Esophagus squamous epithelium (tissue), 5 donors: Measurements from ENCODE around the gene IL11. TPM values are rescaled to one million over a fixed set of nuclear protein-coding genes. Genes with fewer than 3 reads are reported as not detected.

ENCODE experiments used
- DNase-seq: peaks from one replicate; lab custom pipeline; 2025; lab: John Stamatoyannopoulos, UW
- H3K27ac ChIP-seq, 4 donors: fragments of 200-600 bp; sonication (generic); one replicate each; pipeline ENCODE4 v1.5.1; 2016 to 2019; ENCODE audit warnings: mild to moderate bottlenecking in 1 of 4
- H3K27me3 ChIP-seq, 4 donors: fragments of 200-600 bp; sonication (generic); 1 replicate in 3 of 4; 2 replicates in 1 of 4; pipeline versions ENCODE4 v1.5.1 to v1.6.0; 2017 to 2021; ENCODE audit warnings: antibody characterized with exemption in 1 of 4
- H3K36me3 ChIP-seq, 3 donors: fragments of 200-600 bp; sonication (generic); one replicate each; pipeline ENCODE4 v1.5.1; 2016 to 2019
- H3K4me1 ChIP-seq, 3 donors: fragments of 200-600 bp; sonication (generic); one replicate each; pipeline ENCODE4 v1.5.1; 2017 to 2019
- H3K4me3 ChIP-seq, 4 donors: fragments of 200-600 bp; sonication (generic); 1 replicate in 3 of 4; 2 replicates in 1 of 4; pipeline ENCODE4 v1.5.1; 2016 to 2019; ENCODE audit warnings: mild to moderate bottlenecking in 2 of 4, moderate library complexity in 1 of 4
- H3K9me3 ChIP-seq, 3 donors: fragments of 200-600 bp; sonication (generic); one replicate each; pipeline ENCODE4 v1.5.1; 2016 to 2019
- CTCF ChIP-seq, 6 experiments: fragments of 450-650 bp in 4 of 6; fragments of 200-600 bp in 2 of 6; sonication (generic) in 2 of 6; IDR thresholded peaks; one replicate each; pipeline ENCODE4 v1.5.1; 2016 to 2019; ENCODE audit warnings: antibody characterized with exemption in 6 of 6, mild to moderate bottlenecking in 4 of 6, moderate library complexity in 4 of 6
- POLR2A ChIP-seq, 4 donors: fragments of 450-650 bp; IDR thresholded peaks; one replicate each; pipeline ENCODE4 v1.6.1; 2017; ENCODE audit warnings: antibody characterized with exemption in 4 of 4, mild to moderate bottlenecking in 4 of 4, moderate library complexity in 3 of 4
- WGBS, 2 donors: methylation state at CpG; one replicate each; pipeline ENCODE4 v1.1.5; 2018; 5-methylcytosine and 5-hydroxymethylcytosine counted together
- intact Hi-C: fragments of 100-400 bp; cut with DNase I; formaldehyde crosslinking; loops from one replicate; pipeline ENCODE4 v1.15.0; 2022
- total RNA-seq, 4 donors: library from RNA; depleted of rRNA; stranded (reverse); fragments of >200 nt; gene quantifications; one replicate each; pipeline ENCODE4 v1.1.0, GENCODE V29; 2016
- donor health status: DM: yes; HTN: yes; CAD: no.

The IL11 gene
- total RNA-seq, 4 donors from 2014 or later = not detected

DNA sequence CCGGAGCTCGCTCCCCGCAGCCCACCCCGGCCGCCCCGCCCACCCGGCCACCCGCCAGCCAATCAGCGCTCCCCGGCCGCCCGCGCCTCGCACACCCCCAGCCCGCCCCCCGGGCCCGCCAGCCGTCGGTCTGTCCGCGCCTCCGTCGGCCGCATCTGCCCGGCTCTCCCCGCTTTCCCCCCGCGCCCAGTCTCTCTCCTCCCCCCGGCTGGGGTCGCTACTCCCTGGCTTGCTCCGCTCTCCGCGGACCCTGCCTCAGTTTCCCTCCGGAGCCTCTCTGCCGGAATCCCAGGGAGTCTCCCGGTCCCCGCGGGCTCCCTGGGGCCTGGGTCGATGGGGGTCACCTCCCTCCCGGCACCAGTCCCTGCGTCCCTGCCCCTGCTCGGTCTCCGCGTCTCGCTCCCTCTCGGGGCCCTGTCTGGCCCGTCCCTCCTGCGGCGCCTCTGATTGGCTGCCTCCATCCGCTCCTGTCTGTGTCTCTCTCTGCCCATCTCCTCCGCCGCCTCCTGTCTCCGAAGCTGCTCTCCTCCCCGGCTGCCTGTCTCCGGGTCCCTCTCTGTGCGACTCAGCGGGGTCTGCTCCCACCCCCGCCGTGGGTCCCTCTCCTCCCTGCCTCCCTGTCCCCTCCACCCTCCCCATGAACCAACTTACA, 484 bp downstream of the IL11 start:
- Histone ChIP-seq H3K36me3 (no peaks in the 10 kb centered on the region), H3K27ac (no peak overlapping the region), H3K4me3 (peak overlapping the region in 3 of 4 donors; percentile 12 to 58 (median 39)), H3K4me1 (peaks cover 17 to 38% (median 20%) of the 10 kb centered on the region in 3 donors), H3K27me3 (peaks cover 17 to 98% (median 40%) of the 10 kb centered on the region in 4 donors), H3K9me3 (no peaks in the 10 kb centered on the region)
- DNase-seq = no peak
- intact Hi-C loops = loop anchor here (10.0 kb wide), 1 partner anchor 65 kb away; no protein-coding TSS in a partner anchor
- TF ChIP-seq POLR2A (IDR thresholded peaks at IDR 0.05) (no peak), CTCF (IDR thresholded peaks at IDR 0.05) (no peak)
- WGBS, 2 donors = 2 to 3% methylated on average over 20 to 23 of the region's 59 CpGs

DNA sequence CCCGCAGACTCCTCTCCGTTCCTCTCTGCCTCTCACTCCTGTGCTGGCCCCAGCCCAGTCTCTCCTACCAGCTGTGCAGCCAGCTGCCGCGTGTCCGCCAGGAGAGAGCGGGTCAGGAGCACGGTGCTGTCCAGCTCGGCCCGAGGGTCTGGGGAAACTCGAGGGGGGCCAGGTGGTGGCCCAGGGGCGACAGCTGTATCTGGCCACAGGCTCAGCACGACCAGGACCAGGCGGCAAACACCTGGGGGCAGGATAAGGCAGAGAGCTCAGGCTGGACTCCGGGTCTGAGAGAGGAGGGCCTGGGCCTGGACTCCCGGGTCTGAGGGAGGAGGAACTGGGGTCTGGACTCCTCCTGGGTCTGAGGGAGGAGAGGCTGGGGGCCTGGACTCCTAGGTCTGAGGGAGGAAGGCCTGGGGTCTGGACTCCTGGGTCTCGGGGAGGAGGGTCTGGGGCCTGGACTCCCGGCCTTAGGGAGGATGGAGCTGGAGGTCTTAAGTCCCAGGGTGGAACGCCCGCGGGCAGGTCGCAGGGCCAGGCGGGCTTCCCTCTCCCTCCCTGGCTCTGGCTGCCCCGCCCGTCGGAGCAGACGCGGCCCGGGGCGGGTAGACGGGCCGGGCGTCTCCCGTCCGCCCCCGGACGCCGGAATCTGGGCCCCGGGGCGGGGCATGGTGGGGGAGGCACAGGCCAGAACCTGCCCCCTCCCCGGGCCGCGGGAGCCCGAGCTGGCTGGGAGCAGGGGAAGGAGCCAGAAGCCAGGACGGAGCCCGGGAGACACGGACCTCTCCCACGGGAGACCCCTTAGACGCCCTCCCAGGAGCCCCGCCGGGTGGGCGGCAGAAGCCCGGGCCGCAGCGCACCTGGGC, 1.3 kb downstream of the IL11 start:
- 8 to 13% methylated on average over 2 to 6 of the region's 54 CpGs for WGBS, 2 donors
- Histone ChIP-seq H3K4me1 (peaks cover 14 to 31% (median 20%) of the 10 kb centered on the region in 3 donors), H3K27me3 (peaks cover 17 to 92% (median 34%) of the 10 kb centered on the region in 4 donors), H3K27ac (no peak overlapping the region), H3K4me3 (peak overlapping the region in 2 of 4 donors; percentile 39 to 58), H3K9me3 (no peaks in the 10 kb centered on the region), H3K36me3 (no peaks in the 10 kb centered on the region)
- DNase-seq = no peak
- intact Hi-C loops = no loop called here
- no peak for TF ChIP-seq POLR2A (IDR thresholded peaks at IDR 0.05)
- TF ChIP-seq CTCF (IDR thresholded peaks at IDR 0.05) = no peak

DNA sequence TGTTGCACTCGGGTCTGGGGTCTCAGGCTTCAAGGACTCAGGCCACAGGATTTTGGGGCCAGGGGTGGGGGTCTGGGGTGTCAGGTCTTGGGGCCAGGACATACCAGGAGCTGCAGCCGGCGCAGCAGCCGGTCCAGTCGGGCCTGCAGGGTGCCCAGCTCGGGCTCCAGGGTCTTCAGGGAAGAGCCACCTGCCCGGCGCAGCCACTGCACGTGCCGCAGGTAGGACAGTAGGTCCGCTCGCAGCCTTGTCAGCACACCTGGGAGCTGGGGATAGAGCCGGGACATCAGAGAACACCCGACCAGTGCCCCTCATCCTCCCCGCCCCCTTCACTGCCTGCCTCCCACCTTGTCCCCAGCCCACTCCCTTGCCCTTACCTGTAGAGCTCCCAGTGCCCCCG, 2.2 kb downstream of the IL11 start:
- Histone ChIP-seq H3K9me3 (no peaks in the 10 kb centered on the region), H3K4me3 (no peak overlapping the region), H3K4me1 (peaks cover 14 to 25% (median 20%) of the 10 kb centered on the region in 3 donors), H3K36me3 (no peaks in the 10 kb centered on the region), H3K27ac (no peak overlapping the region), H3K27me3 (peaks cover 17 to 91% (median 29%) of the 10 kb centered on the region in 4 donors)
- no peak for DNase-seq
- TF ChIP-seq CTCF (IDR thresholded peaks at IDR 0.05) = no peak
- TF ChIP-seq POLR2A (IDR thresholded peaks at IDR 0.05) = no peak
- WGBS, 2 donors = no CpG with 5 or more reads among the region's 16 CpGs
- intact Hi-C loops = no loop called here

- peaks cover 17 to 90% (median 20%) of the 10 kb centered on the region in 4 donors for H3K27me3 ChIP-seq
These were observed 3.5 kb downstream of the IL11 start for GRCh38 chr19:55366790-55367189.

More at GRCh38 chr19:55366790-55367189, 3.5 kb downstream of the IL11 start:
- no peak overlapping the region for H3K4me3 ChIP-seq
- H3K9me3 ChIP-seq = no peaks in the 10 kb centered on the region
- TF ChIP-seq POLR2A (IDR thresholded peaks at IDR 0.05) (no peak), CTCF (IDR thresholded peaks at IDR 0.05) (no peak)
- 94 to 97% methylated on average over 3 of the region's 3 CpGs for WGBS, 2 donors
- no peak overlapping the region for H3K27ac ChIP-seq
- no peaks in the 10 kb centered on the region for H3K36me3 ChIP-seq
- DNase-seq = no peak
- intact Hi-C loops = no loop called here
- peaks cover 14 to 25% (median 20%) of the 10 kb centered on the region in 3 donors for H3K4me1 ChIP-seq
